ENCODE results near the gene MCRIP2. TPM values are rescaled to one million over a fixed set of nuclear protein-coding genes. Genes with fewer than 3 reads are reported as not detected.
"Not testable (repeated sequence)": the region's sequence is repeated elsewhere in the genome, so short reads cannot be mapped to it uniquely, and the experiment has no call there.

Gene MCRIP2, protein sequence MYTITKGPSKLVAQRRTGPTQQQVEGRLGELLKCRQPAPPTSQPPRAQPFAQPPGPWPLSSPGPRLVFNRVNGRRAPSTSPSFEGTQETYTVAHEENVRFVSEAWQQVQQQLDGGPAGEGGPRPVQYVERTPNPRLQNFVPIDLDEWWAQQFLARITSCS
- 24.6 TPM for total RNA-seq (ENCODE audit: insufficient read depth, low replicate concordance)

- peak; percentile 84 for DNase-seq (ENCODE audit: low spot score)
Observed at GRCh38 chr16:641326-642188, at the start of gene MCRIP2. TSS of gene MCRIP2 (plus strand) at chr16:641828. CDS start at chr16:641992, 164 bp downstream.

- no peak for DNase-seq (ENCODE audit: low spot score)
Observed at GRCh38 chr16:591892-592517, 49.6 kb upstream of the MCRIP2 start.

- peak; percentile 65 for DNase-seq (ENCODE audit: low spot score)
Observed at GRCh38 chr16:592518-593306, 48.9 kb upstream of the MCRIP2 start.

DNA sequence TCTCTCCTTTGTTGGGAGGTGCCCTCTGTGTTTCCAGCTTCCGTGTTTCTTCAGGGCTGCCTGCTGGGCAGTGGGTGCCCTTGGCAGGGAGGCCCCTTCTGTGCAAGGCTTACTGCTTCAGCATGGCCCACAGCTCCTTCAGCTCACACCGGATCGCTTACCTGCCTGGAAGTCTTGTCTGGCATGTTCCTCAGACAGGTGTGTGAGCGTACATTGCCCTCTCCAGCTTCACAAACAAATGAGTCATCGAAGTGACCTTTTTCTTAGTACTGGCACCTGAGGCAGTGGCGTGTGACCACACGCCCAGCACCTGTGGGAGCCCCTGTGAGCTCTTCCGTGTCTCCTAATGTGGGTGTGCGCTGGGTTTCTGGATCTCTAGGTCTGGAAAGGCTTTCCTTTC, 48.2 kb upstream of the MCRIP2 start:
- DNase-seq (ENCODE audit: low spot score): peak; percentile 70

- DNase-seq (ENCODE audit: low spot score): no peak
Observed at GRCh38 chr16:593807-594206, 47.8 kb upstream of the MCRIP2 start.

DNA sequence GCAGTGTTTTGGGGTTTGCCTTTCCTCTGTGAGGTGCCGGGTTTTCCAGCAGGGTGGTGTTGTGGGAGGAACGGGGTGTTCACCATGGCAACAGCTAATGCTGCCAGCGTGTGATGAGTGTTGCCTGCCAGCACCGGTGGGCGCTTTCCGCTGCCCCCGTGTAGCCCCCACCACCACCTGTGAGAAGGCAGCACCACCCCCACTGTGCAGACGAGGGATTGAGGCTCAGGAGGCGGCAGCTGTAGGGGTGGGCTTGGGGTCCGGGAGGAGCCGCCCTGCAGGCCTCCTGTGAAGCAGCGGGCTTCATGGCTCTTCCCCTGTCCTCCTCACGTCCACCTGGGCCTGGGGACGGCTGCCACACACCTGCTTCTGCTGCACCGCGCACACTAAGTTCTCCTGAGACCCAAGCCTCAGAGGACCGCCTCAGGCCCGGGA, 46.5 kb upstream of the MCRIP2 start:
- DNase-seq (ENCODE audit: low spot score): no peak

DNA sequence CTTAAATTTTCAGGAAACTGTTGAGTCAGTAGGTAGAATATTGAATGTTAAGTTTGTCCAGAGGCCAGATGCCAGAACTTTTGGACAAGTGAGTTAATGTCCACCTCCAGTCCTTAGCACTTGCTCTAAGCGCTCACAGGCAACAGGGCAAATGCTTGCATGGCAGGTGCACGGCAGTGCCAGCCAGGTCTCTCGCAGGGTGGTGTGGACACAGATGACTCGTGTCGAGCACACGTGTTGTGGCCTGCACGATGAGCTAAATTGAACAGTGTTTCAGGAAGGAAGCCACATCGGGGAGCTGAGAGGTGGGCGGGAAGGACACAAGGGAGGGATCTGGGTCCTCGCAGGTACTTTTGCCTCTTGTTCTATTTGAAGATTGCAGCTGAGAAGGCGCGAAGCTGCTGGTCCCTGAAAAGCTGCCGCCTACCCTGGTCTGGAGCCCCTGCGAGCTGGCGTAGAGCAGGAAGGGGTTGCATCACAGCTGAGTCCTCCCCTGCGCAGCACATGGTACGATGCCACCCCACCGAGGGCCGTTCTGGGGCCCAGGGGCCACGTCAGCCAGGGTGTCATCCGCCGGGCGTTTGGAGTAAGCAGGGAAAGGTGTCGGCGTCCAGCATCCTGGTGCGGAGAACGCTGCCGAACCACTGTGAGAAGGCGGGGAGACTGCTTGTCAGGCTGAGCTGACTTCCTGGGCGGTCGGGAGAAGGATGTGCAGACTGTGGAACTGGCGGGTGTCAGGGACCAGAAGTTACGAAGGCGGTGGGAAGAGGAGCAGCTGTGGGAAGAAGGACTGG, 45.5 kb upstream of the MCRIP2 start:
- DNase-seq (ENCODE audit: low spot score): no peak

- DNase-seq (ENCODE audit: low spot score): no peak
Observed at GRCh38 chr16:596736-597060, 44.9 kb upstream of the MCRIP2 start.

- DNase-seq (ENCODE audit: low spot score): not testable (repeated sequence)
Observed at GRCh38 chr16:597655-598054, 44.0 kb upstream of the MCRIP2 start.

GRCh38 chr16:598823-599739, 42.5 kb upstream of the MCRIP2 start:
- no peak for DNase-seq (ENCODE audit: low spot score)

- DNase-seq (ENCODE audit: low spot score): no peak
Observed at GRCh38 chr16:600781-601180, 40.8 kb upstream of the MCRIP2 start.

DNA sequence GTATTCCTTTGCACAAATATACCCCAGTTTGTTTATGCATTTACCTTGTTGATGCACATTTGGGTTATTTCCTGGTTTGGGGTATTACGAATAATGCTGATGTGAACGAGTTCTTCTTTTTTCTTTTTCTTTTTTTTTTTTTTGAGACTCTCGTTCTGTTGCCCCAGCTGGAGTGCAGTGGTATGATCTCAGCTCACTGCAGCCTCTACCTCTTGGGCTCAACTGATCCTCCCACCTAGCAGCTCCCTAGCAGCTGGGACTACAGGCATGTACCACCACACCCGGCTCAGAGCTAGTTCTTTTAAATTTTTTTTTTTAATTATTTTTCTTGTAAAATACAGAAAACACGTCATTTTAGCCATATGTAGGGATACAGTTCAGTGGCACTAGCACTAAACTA, 37.7 kb upstream of the MCRIP2 start:
- no peak for DNase-seq (ENCODE audit: low spot score)

DNA sequence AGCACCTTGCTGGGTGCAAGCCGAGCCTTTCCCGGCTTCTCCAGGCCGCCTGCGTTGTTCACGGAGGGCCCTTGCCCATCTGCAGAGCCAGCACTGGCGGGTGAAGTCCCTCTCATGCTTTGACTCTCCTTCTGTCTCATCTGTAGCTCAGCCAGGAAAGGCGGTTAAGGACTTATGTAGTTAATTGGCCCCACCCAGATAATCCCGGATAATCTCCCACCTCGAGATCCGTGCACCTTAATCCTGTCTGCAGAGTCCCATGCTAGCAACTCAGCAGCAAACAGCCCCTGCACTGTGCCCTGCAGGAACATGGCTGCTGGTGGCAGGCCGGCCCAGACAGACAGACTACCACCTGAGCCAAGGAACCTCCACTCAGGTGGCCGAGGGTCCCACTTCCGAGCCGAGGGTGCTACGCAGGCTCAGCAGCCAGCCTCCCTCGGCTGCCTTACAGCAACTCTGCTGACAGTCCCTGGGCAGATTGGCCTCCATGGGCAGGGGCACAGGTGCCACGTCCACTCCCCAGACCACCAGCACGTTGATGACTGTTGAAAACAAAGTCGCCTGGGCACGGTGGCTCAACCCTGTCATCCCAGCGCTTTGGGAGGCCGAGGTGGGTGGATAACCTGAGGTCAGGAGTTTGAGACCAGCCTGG, 34.8 kb upstream of the MCRIP2 start:
- no peak for DNase-seq (ENCODE audit: low spot score)

GRCh38 chr16:608019-608418, 33.6 kb upstream of the MCRIP2 start:
- DNase-seq (ENCODE audit: low spot score): no peak

- no peak for DNase-seq (ENCODE audit: low spot score)
Observed at GRCh38 chr16:609316-609715, 32.3 kb upstream of the MCRIP2 start.

- no peak for DNase-seq (ENCODE audit: low spot score)
Observed at GRCh38 chr16:609984-610383, 31.6 kb upstream of the MCRIP2 start.

- DNase-seq (ENCODE audit: low spot score): no peak
Observed at GRCh38 chr16:610513-611381, 30.9 kb upstream of the MCRIP2 start.

DNA sequence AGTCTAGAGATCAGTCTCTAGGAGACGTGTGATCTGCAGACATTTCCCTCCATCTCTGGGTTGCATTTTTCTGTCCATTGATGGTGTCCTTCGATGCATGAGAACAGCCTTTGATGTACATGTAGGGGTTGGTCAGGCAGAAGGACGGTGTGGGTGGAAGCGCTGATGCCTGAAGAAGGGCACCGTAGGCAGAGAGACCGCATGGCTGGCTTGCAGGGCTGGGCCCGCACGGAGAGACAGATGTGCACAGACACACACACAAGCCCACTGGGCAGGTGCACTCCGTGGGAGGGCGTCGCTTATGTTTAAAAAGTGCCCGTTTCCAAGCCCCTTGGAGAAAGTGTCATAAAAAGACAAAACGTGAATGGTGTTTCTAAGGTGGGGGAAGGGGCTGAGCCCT, 26.5 kb upstream of the MCRIP2 start:
- DNase-seq (ENCODE audit: low spot score): no peak
